ENCODE results near the gene TMPRSS12. TPM values are rescaled to one million over a fixed set of nuclear protein-coding genes. Genes with fewer than 3 reads are reported as not detected.

TMPRSS12 gene
- total RNA-seq, 2 experiments from 2014 or later: not detected

DNA sequence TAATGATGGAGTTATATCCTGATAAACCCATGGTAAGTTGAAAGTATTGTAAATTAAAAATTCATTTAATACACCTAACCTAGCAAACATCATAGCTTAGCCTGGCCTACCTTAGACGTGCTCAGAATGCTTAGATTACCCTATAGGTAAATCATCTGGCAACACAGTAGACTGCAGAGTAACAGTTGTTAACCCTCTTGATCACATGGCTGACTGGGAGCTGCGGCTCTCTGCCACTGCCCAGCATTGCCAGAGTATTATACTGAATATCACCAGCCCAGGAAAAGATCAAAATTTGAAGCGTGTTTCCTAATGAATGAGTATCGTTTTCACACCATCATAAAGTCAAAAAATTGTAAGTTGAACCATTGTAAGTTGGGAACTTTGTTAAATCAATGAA, 17.8 kb upstream of the TMPRSS12 start:
- Histone ChIP-seq H3K79me2 (ENCODE audit: insufficient read depth, low read depth, low read length) (no peaks in the 10 kb centered on the region), H3K4me2 (ENCODE audit: low read length) (0 out of 2 replicates have a peak overlapping the region, but pooled peaks have one; percentile 11), H2AFZ (ENCODE audit: low read length) (0 out of 2 replicates have a peak overlapping the region, but pooled peaks have one; percentile 7), H3K9me3 (ENCODE audit: low read length) (no peaks in the 10 kb centered on the region), H3K4me1 (ENCODE audit: insufficient read depth, low read length, poor library complexity, severe bottlenecking) (no peaks in the 10 kb centered on the region), H3K4me3 (ENCODE audit: low read depth, low read length, poor library complexity, severe bottlenecking) (no peak overlapping the region), H3K36me3 (ENCODE audit: insufficient read depth, low read length) (peaks cover 4% of the 10 kb centered on the region; the same call in 1 of the 2 replicates), H4K20me1 (ENCODE audit: insufficient read depth, low read length) (no peaks in the 10 kb centered on the region), H3K9me2 (ENCODE audit: insufficient read depth, low read length) (no peaks in the 10 kb centered on the region), H3K27ac (ENCODE audit: low read depth, low read length, poor library complexity, severe bottlenecking) (no peak overlapping the region)
- no TSS peak for BruUV-seq (replicated peaks)
- TF ChIP-seq, protein P1, sequence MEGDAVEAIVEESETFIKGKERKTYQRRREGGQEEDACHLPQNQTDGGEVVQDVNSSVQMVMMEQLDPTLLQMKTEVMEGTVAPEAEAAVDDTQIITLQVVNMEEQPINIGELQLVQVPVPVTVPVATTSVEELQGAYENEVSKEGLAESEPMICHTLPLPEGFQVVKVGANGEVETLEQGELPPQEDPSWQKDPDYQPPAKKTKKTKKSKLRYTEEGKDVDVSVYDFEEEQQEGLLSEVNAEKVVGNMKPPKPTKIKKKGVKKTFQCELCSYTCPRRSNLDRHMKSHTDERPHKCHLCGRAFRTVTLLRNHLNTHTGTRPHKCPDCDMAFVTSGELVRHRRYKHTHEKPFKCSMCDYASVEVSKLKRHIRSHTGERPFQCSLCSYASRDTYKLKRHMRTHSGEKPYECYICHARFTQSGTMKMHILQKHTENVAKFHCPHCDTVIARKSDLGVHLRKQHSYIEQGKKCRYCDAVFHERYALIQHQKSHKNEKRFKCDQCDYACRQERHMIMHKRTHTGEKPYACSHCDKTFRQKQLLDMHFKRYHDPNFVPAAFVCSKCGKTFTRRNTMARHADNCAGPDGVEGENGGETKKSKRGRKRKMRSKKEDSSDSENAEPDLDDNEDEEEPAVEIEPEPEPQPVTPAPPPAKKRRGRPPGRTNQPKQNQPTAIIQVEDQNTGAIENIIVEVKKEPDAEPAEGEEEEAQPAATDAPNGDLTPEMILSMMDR (conservative IDR thresholded peaks at IDR 0.05; ENCODE audit: low read length): no peak
- no peak for TF ChIP-seq EZH2phosphoT487 (IDR thresholded peaks at IDR 0.05; ENCODE audit: borderline replicate concordance, low read depth, low read length)
- DNase-seq (ENCODE audit: low spot score): no peak
- POLR2A ChIA-PET: interaction anchor here (0.6 to 2.1 kb wide), 8 partner anchors 25 to 526 kb away, joined by 3 to 8 read pairs (median 4); no protein-coding TSS in a partner anchor
- intact Hi-C loops (cut with micrococcal nuclease; ENCODE audit: unreplicated experiment): loop anchor here (1.0 to 5.0 kb wide), 4 partner anchors 102 to 517 kb away; no protein-coding TSS in a partner anchor
- CTCF ChIA-PET (ENCODE audit: unreplicated experiment): no interaction called here

DNA sequence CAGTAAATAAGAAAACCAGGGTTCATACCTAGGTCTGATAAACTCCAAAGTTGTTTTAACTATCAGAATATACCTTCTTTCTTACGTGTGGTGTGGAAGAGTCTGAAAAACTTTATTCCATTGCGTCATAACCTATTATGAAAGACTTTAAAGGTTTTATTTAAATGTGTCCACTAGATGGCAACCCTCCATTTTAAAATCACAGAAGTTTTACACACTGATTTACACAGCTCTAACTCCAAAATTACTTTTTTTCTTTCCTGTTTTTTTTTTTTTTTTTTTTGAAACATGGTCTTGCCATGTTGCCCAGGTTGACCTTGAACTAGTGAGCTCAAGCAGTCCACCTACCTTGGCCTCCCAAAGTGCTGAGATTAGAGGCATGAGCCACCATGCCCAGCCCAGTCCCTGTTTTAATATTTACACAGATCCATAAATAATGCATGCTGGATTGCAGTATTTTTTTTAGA, 17.3 kb upstream of the TMPRSS12 start:
- Histone ChIP-seq H3K4me3 (ENCODE audit: low read depth, low read length, poor library complexity, severe bottlenecking) (no peak overlapping the region), H3K36me3 (ENCODE audit: insufficient read depth, low read length) (peaks cover under 1% of the 10 kb centered on the region; the same call in 1 of the 2 replicates), H3K27ac (ENCODE audit: low read depth, low read length, poor library complexity, severe bottlenecking) (no peak overlapping the region), H3K4me1 (ENCODE audit: insufficient read depth, low read length, poor library complexity, severe bottlenecking) (no peaks in the 10 kb centered on the region), H2AFZ (ENCODE audit: low read length) (0 out of 2 replicates have a peak overlapping the region, but pooled peaks have one; percentile 7), H3K9me2 (ENCODE audit: insufficient read depth, low read length) (no peaks in the 10 kb centered on the region), H3K9me3 (ENCODE audit: low read length) (no peaks in the 10 kb centered on the region), H3K79me2 (ENCODE audit: insufficient read depth, low read depth, low read length) (no peaks in the 10 kb centered on the region), H3K4me2 (ENCODE audit: low read length) (0 out of 2 replicates have a peak overlapping the region, but pooled peaks have one; percentile 11), H4K20me1 (ENCODE audit: insufficient read depth, low read length) (no peaks in the 10 kb centered on the region)
- TF ChIP-seq, protein P1 (conservative IDR thresholded peaks at IDR 0.05; ENCODE audit: low read length): peak; percentile 77
- no peak for TF ChIP-seq EZH2phosphoT487 (IDR thresholded peaks at IDR 0.05; ENCODE audit: borderline replicate concordance, low read depth, low read length)
- CTCF ChIA-PET (ENCODE audit: unreplicated experiment): interaction anchor here (1.5 kb wide), 1 partner anchor 203 kb away, joined by 3 read pairs; no protein-coding TSS in a partner anchor
- intact Hi-C loops (cut with micrococcal nuclease; ENCODE audit: unreplicated experiment): loop anchor here (1.0 to 5.0 kb wide), 4 partner anchors 102 to 517 kb away; no protein-coding TSS in a partner anchor
- peak; percentile 76 for DNase-seq (ENCODE audit: low spot score)
- BruUV-seq (replicated peaks): no TSS peak
- POLR2A ChIA-PET: interaction anchor here (0.6 to 2.1 kb wide), 12 partner anchors 26 to 1132 kb away, joined by 3 to 8 read pairs (median 4); no protein-coding TSS in a partner anchor

DNA sequence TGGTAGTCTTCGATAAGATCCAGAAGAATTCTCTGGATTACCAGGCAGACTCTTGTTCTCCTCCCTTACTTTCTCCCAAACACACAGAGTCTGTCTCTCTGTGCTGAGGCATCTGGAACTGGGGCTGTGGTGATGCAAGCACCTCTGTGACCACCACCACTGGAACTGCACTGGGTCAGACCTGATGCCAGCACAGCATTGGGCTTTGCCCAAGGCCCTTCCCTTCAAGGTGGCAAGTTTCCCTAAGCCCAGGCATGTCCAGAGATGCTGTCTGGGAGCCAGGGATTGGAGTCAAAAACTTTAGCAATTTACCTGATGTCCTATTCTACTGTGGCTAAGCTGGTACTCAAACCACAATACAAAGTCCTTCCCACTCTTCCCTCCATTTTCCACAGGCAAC, 14.6 kb upstream of the TMPRSS12 start:
- no TSS peak for BruUV-seq (replicated peaks)
- Histone ChIP-seq H3K36me3 (ENCODE audit: insufficient read depth, low read length) (no peaks in the 10 kb centered on the region), H3K4me3 (ENCODE audit: low read depth, low read length, poor library complexity, severe bottlenecking) (no peak overlapping the region), H3K27ac (ENCODE audit: low read depth, low read length, poor library complexity, severe bottlenecking) (no peak overlapping the region), H3K9me3 (ENCODE audit: low read length) (no peaks in the 10 kb centered on the region), H3K4me1 (ENCODE audit: insufficient read depth, low read length, poor library complexity, severe bottlenecking) (no peaks in the 10 kb centered on the region), H4K20me1 (ENCODE audit: insufficient read depth, low read length) (no peaks in the 10 kb centered on the region), H3K4me2 (ENCODE audit: low read length) (no peak overlapping the region), H2AFZ (ENCODE audit: low read length) (no peak overlapping the region), H3K9me2 (ENCODE audit: insufficient read depth, low read length) (no peaks in the 10 kb centered on the region), H3K79me2 (ENCODE audit: insufficient read depth, low read depth, low read length) (no peaks in the 10 kb centered on the region)
- no peak for TF ChIP-seq EZH2phosphoT487 (IDR thresholded peaks at IDR 0.05; ENCODE audit: borderline replicate concordance, low read depth, low read length)
- TF ChIP-seq, protein P1 (conservative IDR thresholded peaks at IDR 0.05; ENCODE audit: low read length): no peak
- intact Hi-C loops (cut with micrococcal nuclease; ENCODE audit: unreplicated experiment): loop anchor here (5.0 kb wide), 1 partner anchor 514 kb away; no protein-coding TSS in a partner anchor
- no peak for DNase-seq (ENCODE audit: low spot score)
- ChIA-PET CTCF (ENCODE audit: unreplicated experiment) (no interaction called here), POLR2A (interaction anchor here (0.6 kb wide), 1 partner anchor 98 kb away, joined by 4 read pairs; no protein-coding TSS in a partner anchor)

All from OCI-LY7 (cell line).